ENCODE data around the gene PILRB.
"Not testable (repeated sequence)": the region's sequence is repeated elsewhere in the genome, so short reads cannot be mapped to it uniquely, and the experiment has no call there.

PILRB gene

GRCh38 chr7:100358027-100358856 lies at the start of gene PILRB:
Gene PILRB, plus strand, starts transcription at chr7:100358117. Its CDS starts 186 bp downstream, at chr7:100358303.
- DNase-seq = no peak

- not testable (repeated sequence) for DNase-seq
These were observed 39.6 kb upstream of the PILRB start for GRCh38 chr7:100318329-100318728.

GRCh38 chr7:100321648-100322047 lies 36.3 kb upstream of the PILRB start:
- not testable (repeated sequence) for DNase-seq

GRCh38 chr7:100324194-100324593 lies 33.7 kb upstream of the PILRB start:
- not testable (repeated sequence) for DNase-seq

- not testable (repeated sequence) for DNase-seq
These were observed 32.2 kb upstream of the PILRB start for GRCh38 chr7:100325671-100326070.

- not testable (repeated sequence) for DNase-seq
These were observed 31.0 kb upstream of the PILRB start for GRCh38 chr7:100326914-100327313.

- DNase-seq = peak; percentile 97
These were observed 22.1 kb upstream of the PILRB start for GRCh38 chr7:100335566-100336466.

GRCh38 chr7:100338083-100338696 lies 19.7 kb upstream of the PILRB start:
- not testable (repeated sequence) for DNase-seq

- DNase-seq = not testable (repeated sequence)
These were observed 16.6 kb upstream of the PILRB start for GRCh38 chr7:100341286-100341685.

GRCh38 chr7:100342765-100343164 lies 15.2 kb upstream of the PILRB start:
- no peak for DNase-seq

GRCh38 chr7:100344124-100344559 lies 13.8 kb upstream of the PILRB start:
- DNase-seq = not testable (repeated sequence)

GRCh38 chr7:100344560-100345287 lies 13.2 kb upstream of the PILRB start:
- DNase-seq = not testable (repeated sequence)

- peak; percentile 32 for DNase-seq
These were observed 12.6 kb upstream of the PILRB start for GRCh38 chr7:100345288-100345672.

- DNase-seq = no peak
These were observed 11.0 kb upstream of the PILRB start for GRCh38 chr7:100346921-100347320.

- no peak for DNase-seq
These were observed 9.1 kb upstream of the PILRB start for GRCh38 chr7:100348805-100349204.

GRCh38 chr7:100349757-100350156 lies 8.2 kb upstream of the PILRB start:
- DNase-seq = no peak

GRCh38 chr7:100351657-100352058 lies 6.3 kb upstream of the PILRB start:
- no peak for DNase-seq

- not testable (repeated sequence) for DNase-seq
These were observed 5.6 kb upstream of the PILRB start for GRCh38 chr7:100352230-100352781.

- no peak for DNase-seq
These were observed 4.8 kb upstream of the PILRB start for GRCh38 chr7:100352984-100353684.

- no peak for DNase-seq
These were observed 4.1 kb upstream of the PILRB start for GRCh38 chr7:100353685-100354330.

Measured in NCI-H2171 treated with DMSO at 0.1 percent for 48 hours (cell line).